HEK293 (cell line): ENCODE data around the gene SHISA9.

Source experiments
- CTCF ChIA-PET: fragments of 350-600 bp; formaldehyde crosslinking; extraction: SDS; loops from one replicate; lab custom pipeline; 2021; ENCODE audit warnings: antibody characterized with exemption; lab: Yijun Ruan, JAX
- POLR2A ChIA-PET: fragments of 300-600 bp; formaldehyde crosslinking; extraction: SDS; loops from one replicate; lab custom pipeline; 2020; ENCODE audit warnings: antibody characterized with exemption, inconsistent platforms; lab: Yijun Ruan, JAX
- H3K27ac ChIP-seq: fragments of 200-500 bp; sonication (Bioruptor generic); 2 replicates; pipeline ENCODE4 v1.5.1; 2014; ENCODE audit warnings: low read depth, low read length, control low read depth, inconsistent platforms; ENCODE audit errors: extremely low read depth
- H3K36me3 ChIP-seq, 2 experiments: fragments of 200-500 bp in 1 of 2; sonication (Bioruptor generic) in 1 of 2; 1 replicate in 1 of 2; 2 replicates in 1 of 2; pipeline ENCODE4 v1.5.1; 2014 to 2017; ENCODE audit warnings: inconsistent platforms in 2 of 2, low read length in 2 of 2; ENCODE audit not compliant: control insufficient read depth in 2 of 2, insufficient read depth in 1 of 2
- H3K4me1 ChIP-seq: fragments of 200-500 bp; sonication (Bioruptor generic); 2 replicates; pipeline ENCODE4 v1.5.1; 2014; ENCODE audit warnings: mild to moderate bottlenecking, low read length, inconsistent platforms; ENCODE audit not compliant: control insufficient read depth, insufficient read depth
- H3K4me3 ChIP-seq: 2 replicates; pipeline ENCODE4 v1.5.1; 2011; ENCODE audit warnings: low read depth, mild to moderate bottlenecking, control low read depth, low read length, moderate library complexity
- H3K9me3 ChIP-seq: fragments of 200-500 bp; sonication (Bioruptor generic); 2 replicates; pipeline ENCODE4 v1.5.1; 2014; ENCODE audit warnings: low read depth, low read length, inconsistent platforms; ENCODE audit not compliant: control insufficient read depth, insufficient read depth
- GLI2 ChIP-seq: fragments of 450-650 bp; formaldehyde crosslinking; IDR thresholded peaks from 2 replicates; pipeline ENCODE4; 2017; ENCODE audit warnings: missing biosample characterization, missing genetic modification characterization, low read depth, borderline replicate concordance
- GLIS1 ChIP-seq: fragments of 450-650 bp; formaldehyde crosslinking; IDR thresholded peaks from 2 replicates; pipeline ENCODE4 v1.5.1; 2016; ENCODE audit warnings: missing biosample characterization, missing genetic modification characterization
- HOXC10 ChIP-seq: sonication (generic); formaldehyde crosslinking; IDR thresholded peaks from 2 replicates; pipeline ENCODE4 v1.8.1; 2023; ENCODE audit warnings: mild to moderate bottlenecking, missing genetic modification reagents
- PBX3 ChIP-seq: sonication (generic); formaldehyde crosslinking; IDR thresholded peaks from 2 replicates; pipeline ENCODE4 v1.8.1; 2022; ENCODE audit warnings: mild to moderate bottlenecking, moderate library complexity, missing genetic modification reagents
- REST ChIP-seq: fragments of 450-650 bp; formaldehyde crosslinking; IDR thresholded peaks from 2 replicates; pipeline ENCODE4 v1.5.1; 2016; ENCODE audit warnings: missing biosample characterization, missing genetic modification characterization
- SCRT1 ChIP-seq: fragments of 450-650 bp; formaldehyde crosslinking; IDR thresholded peaks from 2 replicates; pipeline ENCODE4 v1.5.1; 2016; ENCODE audit warnings: missing biosample characterization, missing genetic modification characterization, borderline replicate concordance
- ZBTB20 ChIP-seq: fragments of 450-650 bp; formaldehyde crosslinking; IDR thresholded peaks from 2 replicates; pipeline ENCODE4 v1.5.1; 2016; ENCODE audit warnings: missing biosample characterization, missing genetic modification characterization
- ZFP41 ChIP-seq: fragments of 450-650 bp; formaldehyde crosslinking; IDR thresholded peaks from 2 replicates; pipeline ENCODE4 v1.5.1; 2016; ENCODE audit warnings: missing biosample characterization, missing genetic modification characterization, borderline replicate concordance
- ZNF155 ChIP-seq: fragments of 450-650 bp; formaldehyde crosslinking; IDR thresholded peaks from 2 replicates; pipeline ENCODE4 v1.5.1; 2016; ENCODE audit warnings: missing biosample characterization, missing genetic modification characterization
- ZNF16 ChIP-seq: fragments of 450-650 bp; formaldehyde crosslinking; IDR thresholded peaks from 2 replicates; pipeline ENCODE4 v1.5.1; 2016; ENCODE audit warnings: low read depth, missing biosample characterization, missing genetic modification characterization
- ZNF2 ChIP-seq: fragments of 450-650 bp; formaldehyde crosslinking; IDR thresholded peaks from 2 replicates; pipeline ENCODE4 v1.5.1; 2016; ENCODE audit warnings: missing biosample characterization, missing genetic modification characterization
- ZNF510 ChIP-seq: fragments of 450-650 bp; formaldehyde crosslinking; IDR thresholded peaks from 2 replicates; pipeline ENCODE4 v1.5.1; 2018; ENCODE audit warnings: mild to moderate bottlenecking, missing genetic modification characterization, missing biosample characterization; ENCODE audit not compliant: insufficient replicate concordance
- ZNF521 ChIP-seq: fragments of 450-650 bp; formaldehyde crosslinking; IDR thresholded peaks from 2 replicates; pipeline ENCODE4 v1.5.1; 2017; ENCODE audit warnings: missing biosample characterization, mild to moderate bottlenecking, missing genetic modification characterization
- ZNF626 ChIP-seq: fragments of 450-650 bp; sonication (Bioruptor Pico); formaldehyde crosslinking; IDR thresholded peaks from 2 replicates; pipeline ENCODE4 v1.5.1; 2018; ENCODE audit warnings: missing biosample characterization, missing genetic modification characterization, inconsistent platforms
- ZNF645 ChIP-seq: fragments of 450-650 bp; formaldehyde crosslinking; IDR thresholded peaks from 2 replicates; pipeline ENCODE4; 2016; ENCODE audit warnings: missing biosample characterization, missing genetic modification characterization
- ZNF747 ChIP-seq: fragments of 450-650 bp; formaldehyde crosslinking; IDR thresholded peaks from 2 replicates; pipeline ENCODE4 v1.5.1; 2016; ENCODE audit warnings: missing biosample characterization, missing genetic modification characterization
- ZNF837 ChIP-seq: fragments of 450-650 bp; formaldehyde crosslinking; IDR thresholded peaks from 2 replicates; pipeline ENCODE4 v1.5.1; 2016; ENCODE audit warnings: missing biosample characterization, missing genetic modification characterization
- ZSCAN30 ChIP-seq: fragments of 450-650 bp; IDR thresholded peaks from 2 replicates; pipeline ENCODE4 v1.5.1; 2018; ENCODE audit warnings: missing biosample characterization, mild to moderate bottlenecking, missing genetic modification characterization, moderate library complexity
- TF ChIP-seq, protein P1 (sequence below): fragments of 450-650 bp; formaldehyde crosslinking; IDR thresholded peaks from 2 replicates; pipeline ENCODE4 v1.5.1; 2016; ENCODE audit warnings: missing biosample characterization, missing genetic modification characterization, borderline replicate concordance
- TF ChIP-seq, protein P2 (sequence below): fragments of 450-650 bp; formaldehyde crosslinking; IDR thresholded peaks from 2 replicates; pipeline ENCODE4 v1.5.1; 2016; ENCODE audit warnings: missing biosample characterization, missing genetic modification characterization, low read depth

The SHISA9 gene

GRCh38 chr16:12998361-12999085 is 97.1 kb downstream of the SHISA9 start:
- no peaks in the 10 kb centered on the region for H3K36me3 ChIP-seq
- H3K4me3 ChIP-seq, result no peak overlapping the region
- no peaks in the 10 kb centered on the region for H3K4me1 ChIP-seq
- CTCF ChIA-PET, result no interaction called here
- TF ChIP-seq GLI2 (no peak), ZBTB20 (tag by site-specific recombination) (no peak), SCRT1 (no peak), ZNF645 (no peak), ZFP41 (tag by site-specific recombination) (no peak), ZNF747 (no peak), GLIS1 (tag by site-specific recombination) (no peak), PBX3 (CRISPR knock-in tag) (no peak), ZSCAN30 (tag by site-specific recombination) (no peak), ZNF510 (tag by site-specific recombination) (no peak), HOXC10 (no peak), ZNF626 (tag by site-specific recombination) (no peak), ZNF16 (tag by site-specific recombination) (no peak), ZNF155 (tag by site-specific recombination) (no peak), REST (tag by site-specific recombination) (no peak)
- POLR2A ChIA-PET, result no interaction called here
- no peaks in the 10 kb centered on the region for H3K9me3 ChIP-seq
- no peak overlapping the region for H3K27ac ChIP-seq

GRCh38 chr16:12999368-12999767 is 98.0 kb downstream of the SHISA9 start:
- Histone ChIP-seq H3K4me1 (no peaks in the 10 kb centered on the region), H3K36me3 (no peaks in the 10 kb centered on the region), H3K9me3 (no peaks in the 10 kb centered on the region), H3K27ac (no peak overlapping the region), H3K4me3 (no peak overlapping the region)
- ChIA-PET POLR2A (no interaction called here), CTCF (no interaction called here)
- TF ChIP-seq, protein P1, sequence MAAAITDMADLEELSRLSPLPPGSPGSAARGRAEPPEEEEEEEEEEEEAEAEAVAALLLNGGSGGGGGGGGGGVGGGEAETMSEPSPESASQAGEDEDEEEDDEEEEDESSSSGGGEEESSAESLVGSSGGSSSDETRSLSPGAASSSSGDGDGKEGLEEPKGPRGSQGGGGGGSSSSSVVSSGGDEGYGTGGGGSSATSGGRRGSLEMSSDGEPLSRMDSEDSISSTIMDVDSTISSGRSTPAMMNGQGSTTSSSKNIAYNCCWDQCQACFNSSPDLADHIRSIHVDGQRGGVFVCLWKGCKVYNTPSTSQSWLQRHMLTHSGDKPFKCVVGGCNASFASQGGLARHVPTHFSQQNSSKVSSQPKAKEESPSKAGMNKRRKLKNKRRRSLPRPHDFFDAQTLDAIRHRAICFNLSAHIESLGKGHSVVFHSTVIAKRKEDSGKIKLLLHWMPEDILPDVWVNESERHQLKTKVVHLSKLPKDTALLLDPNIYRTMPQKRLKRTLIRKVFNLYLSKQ, result no peak
- no peak for TF ChIP-seq ZNF155 (tag by site-specific recombination)
- no peak for TF ChIP-seq ZNF2 (tag by site-specific recombination)
- TF ChIP-seq, protein P2, sequence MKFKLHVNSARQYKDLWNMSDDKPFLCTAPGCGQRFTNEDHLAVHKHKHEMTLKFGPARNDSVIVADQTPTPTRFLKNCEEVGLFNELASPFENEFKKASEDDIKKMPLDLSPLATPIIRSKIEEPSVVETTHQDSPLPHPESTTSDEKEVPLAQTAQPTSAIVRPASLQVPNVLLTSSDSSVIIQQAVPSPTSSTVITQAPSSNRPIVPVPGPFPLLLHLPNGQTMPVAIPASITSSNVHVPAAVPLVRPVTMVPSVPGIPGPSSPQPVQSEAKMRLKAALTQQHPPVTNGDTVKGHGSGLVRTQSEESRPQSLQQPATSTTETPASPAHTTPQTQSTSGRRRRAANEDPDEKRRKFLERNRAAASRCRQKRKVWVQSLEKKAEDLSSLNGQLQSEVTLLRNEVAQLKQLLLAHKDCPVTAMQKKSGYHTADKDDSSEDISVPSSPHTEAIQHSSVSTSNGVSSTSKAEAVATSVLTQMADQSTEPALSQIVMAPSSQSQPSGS (tag by site-specific recombination), result peak; percentile 69
- TF ChIP-seq ZNF837 (tag by site-specific recombination), result no peak
- no peak for TF ChIP-seq ZNF521 (tag by site-specific recombination)
